Kidney (tissue), 14 donors: ENCODE measurements around the gene CSNK1G2. TPM values are rescaled to one million over a fixed set of nuclear protein-coding genes. Genes with fewer than 3 reads are reported as not detected.

Source experiments
- DNase-seq, 5 donors: peaks; one replicate each; pipeline ENCODE4 v3.0.0-alpha.2; 2013 to 2020
- FAIRE-seq: peaks from 2 replicates; lab custom pipeline; 2012; peaks lifted over from hg19 to GRCh38; lab: Jason Lieb, UNC
- H3K27ac ChIP-seq, 2 donors: one replicate each; pipeline ENCODE4 v1.7.0; 2013; ENCODE audit warnings: low read depth in 2 of 2, low read length in 2 of 2, inconsistent platforms in 1 of 2
- H3K27me3 ChIP-seq: one replicate; pipeline ENCODE4 v1.7.1; 2013; ENCODE audit warnings: low read length, inconsistent platforms; ENCODE audit not compliant: control insufficient read depth, insufficient read depth
- H3K36me3 ChIP-seq, 3 donors: one replicate each; pipeline versions ENCODE4 v1.7.0 to v1.7.1; 2013; ENCODE audit warnings: low read length in 3 of 3, control low read depth in 1 of 3, inconsistent platforms in 1 of 3; ENCODE audit not compliant: insufficient read depth in 3 of 3, control insufficient read depth in 2 of 3
- H3K4me1 ChIP-seq, 3 donors: one replicate each; pipeline versions ENCODE4 v1.7.0 to v1.7.1; 2013; ENCODE audit warnings: low read length in 3 of 3, inconsistent platforms in 1 of 3, low read depth in 1 of 3; ENCODE audit not compliant: control insufficient read depth in 2 of 3, insufficient read depth in 2 of 3
- H3K4me3 ChIP-seq, 3 donors: one replicate each; pipeline versions ENCODE4 v1.7.0 to v1.8.1; 2013; ENCODE audit warnings: low read length in 3 of 3, control low read depth in 1 of 3, inconsistent platforms in 1 of 3
- H3K9ac ChIP-seq, 3 donors: one replicate each; pipeline versions ENCODE4 v1.7.0 to v1.7.1; 2013; ENCODE audit warnings: low read length in 3 of 3, control low read depth in 1 of 3, inconsistent platforms in 1 of 3
- H3K9me3 ChIP-seq, 3 donors: one replicate each; pipeline versions ENCODE4 v1.7.0 to v1.7.1; 2013; ENCODE audit warnings: low read length in 3 of 3, control low read depth in 1 of 3, inconsistent platforms in 1 of 3; ENCODE audit not compliant: control insufficient read depth in 2 of 3, insufficient read depth in 1 of 3
- intact Hi-C: fragments of 100-400 bp; cut with DNase I; formaldehyde crosslinking; loops from one replicate; pipeline ENCODE4 v1.11.1; 2022
- polyA plus RNA-seq: library from polyadenylated mRNA; stranded (reverse); fragments of 350-450 nt; fragmentation: Illumina TruSeq; extraction: RNeasy Lipid Tissue Mini Kit (QIAGEN cat#74804); gene quantifications from one replicate; pipeline ENCODE4 v1.2.3, GENCODE V29; 2014; ENCODE audit warnings: low read depth, low replicate concordance; ENCODE audit not compliant: insufficient read depth
- total RNA-seq: library from RNA; stranded (reverse); fragmentation: NEBNext Ultra II Directional; extraction: Animal tissue kit (Norgen Biotek cat#: 25700); gene quantifications from one replicate; pipeline ENCODE4 v1.2.1, GENCODE V29; 2021
- TF ChIP-seq, protein P1 (sequence below): IDR thresholded peaks from 3 replicates; pipeline ENCODE4 v1.5.1; 2012; ENCODE audit warnings: mild to moderate bottlenecking, moderate library complexity, borderline replicate concordance; ENCODE audit not compliant: insufficient read depth; ENCODE audit errors: extremely low read depth
- donor health status: control.
- donor health status: control.
- donor health status: control.
- donor health status: control.
- donor health status: control.
- donor health status: DM: yes; HTN: yes; CAD: no.
- donor health status: Normal renal cell carcinoma (clear cell type).

Gene CSNK1G2
- total and polyA plus RNA-seq, 2 donors from 2014 or later: 33.1 to 66.2 TPM

DNA sequence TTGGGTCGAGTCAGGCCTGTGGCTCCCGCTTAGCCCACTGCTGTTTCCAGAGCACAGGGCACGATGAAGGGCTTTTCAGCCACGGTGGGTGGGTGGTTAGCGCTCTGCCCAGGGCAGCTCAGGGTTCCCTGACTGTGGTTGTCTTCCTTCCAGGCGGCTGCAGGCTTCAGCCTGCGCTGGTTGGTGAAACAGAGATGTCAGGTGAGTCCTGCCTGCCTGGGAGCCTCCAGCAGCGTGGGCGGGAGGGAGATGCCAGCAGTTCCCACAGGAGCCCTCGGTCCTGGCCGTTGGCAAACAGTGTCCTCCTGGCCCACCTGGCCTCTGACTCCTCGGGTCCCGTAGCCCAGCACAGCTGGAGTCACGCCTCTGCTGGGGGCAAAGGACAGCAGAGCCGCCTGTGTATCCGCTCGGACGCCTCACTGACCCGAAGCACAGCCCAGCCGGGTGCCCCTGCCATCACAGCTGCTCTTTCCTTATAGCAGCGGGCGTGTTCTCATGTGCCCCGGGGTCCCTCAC lies 26.1 kb upstream of the CSNK1G2 start:
- TF ChIP-seq, protein P1, sequence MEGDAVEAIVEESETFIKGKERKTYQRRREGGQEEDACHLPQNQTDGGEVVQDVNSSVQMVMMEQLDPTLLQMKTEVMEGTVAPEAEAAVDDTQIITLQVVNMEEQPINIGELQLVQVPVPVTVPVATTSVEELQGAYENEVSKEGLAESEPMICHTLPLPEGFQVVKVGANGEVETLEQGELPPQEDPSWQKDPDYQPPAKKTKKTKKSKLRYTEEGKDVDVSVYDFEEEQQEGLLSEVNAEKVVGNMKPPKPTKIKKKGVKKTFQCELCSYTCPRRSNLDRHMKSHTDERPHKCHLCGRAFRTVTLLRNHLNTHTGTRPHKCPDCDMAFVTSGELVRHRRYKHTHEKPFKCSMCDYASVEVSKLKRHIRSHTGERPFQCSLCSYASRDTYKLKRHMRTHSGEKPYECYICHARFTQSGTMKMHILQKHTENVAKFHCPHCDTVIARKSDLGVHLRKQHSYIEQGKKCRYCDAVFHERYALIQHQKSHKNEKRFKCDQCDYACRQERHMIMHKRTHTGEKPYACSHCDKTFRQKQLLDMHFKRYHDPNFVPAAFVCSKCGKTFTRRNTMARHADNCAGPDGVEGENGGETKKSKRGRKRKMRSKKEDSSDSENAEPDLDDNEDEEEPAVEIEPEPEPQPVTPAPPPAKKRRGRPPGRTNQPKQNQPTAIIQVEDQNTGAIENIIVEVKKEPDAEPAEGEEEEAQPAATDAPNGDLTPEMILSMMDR: no peak
- intact Hi-C loops: no loop called here
- no peak overlapping the region for H3K27ac ChIP-seq

DNA sequence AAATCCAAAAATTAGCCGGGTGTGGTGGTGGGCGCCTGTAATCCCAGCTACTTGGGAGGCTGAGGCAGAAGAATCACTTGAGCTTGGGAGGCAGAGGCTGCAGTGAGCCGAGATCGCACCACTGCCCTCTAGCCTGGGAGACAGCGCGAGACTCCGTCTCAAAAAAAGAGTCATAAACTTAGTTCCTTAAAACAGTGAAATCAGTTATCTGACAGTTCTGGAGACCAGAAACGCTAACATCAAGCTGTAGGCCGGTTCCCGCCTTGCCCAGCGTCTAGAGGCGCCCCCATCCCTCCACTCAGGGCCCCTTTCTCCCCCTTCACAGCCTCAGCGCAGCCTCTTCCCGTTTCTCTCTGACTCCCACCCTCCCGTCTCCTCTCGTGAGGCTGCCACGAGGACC lies 23.8 kb upstream of the CSNK1G2 start:
- H3K9me3 ChIP-seq: no peaks in the 10 kb centered on the region
- H3K27me3 ChIP-seq: no peaks in the 10 kb centered on the region
- DNase-seq: no peak
- peaks cover 0 to 6% (median 0%) of the 10 kb centered on the region in 3 donors for H3K4me1 ChIP-seq
- H3K27ac ChIP-seq: no peak overlapping the region
- peaks cover 0 to 7% (median 3%) of the 10 kb centered on the region in 3 donors for H3K36me3 ChIP-seq
- intact Hi-C loops: no loop called here
- no peak overlapping the region for H3K4me3 ChIP-seq
- H3K9ac ChIP-seq: no peak overlapping the region
- no peak for FAIRE-seq
- TF ChIP-seq, protein P1: no peak

More for the DNA sequence above, 26.1 kb upstream of the CSNK1G2 start:
- no peak for FAIRE-seq
- DNase-seq: no peak
- no peak overlapping the region for H3K9ac ChIP-seq
- peaks cover 0 to 7% (median 0%) of the 10 kb centered on the region in 3 donors for H3K4me1 ChIP-seq
- no peaks in the 10 kb centered on the region for H3K27me3 ChIP-seq
- no peak overlapping the region for H3K4me3 ChIP-seq
- no peaks in the 10 kb centered on the region for H3K9me3 ChIP-seq
- peaks cover 0 to 3% (median 0%) of the 10 kb centered on the region in 3 donors for H3K36me3 ChIP-seq

DNA sequence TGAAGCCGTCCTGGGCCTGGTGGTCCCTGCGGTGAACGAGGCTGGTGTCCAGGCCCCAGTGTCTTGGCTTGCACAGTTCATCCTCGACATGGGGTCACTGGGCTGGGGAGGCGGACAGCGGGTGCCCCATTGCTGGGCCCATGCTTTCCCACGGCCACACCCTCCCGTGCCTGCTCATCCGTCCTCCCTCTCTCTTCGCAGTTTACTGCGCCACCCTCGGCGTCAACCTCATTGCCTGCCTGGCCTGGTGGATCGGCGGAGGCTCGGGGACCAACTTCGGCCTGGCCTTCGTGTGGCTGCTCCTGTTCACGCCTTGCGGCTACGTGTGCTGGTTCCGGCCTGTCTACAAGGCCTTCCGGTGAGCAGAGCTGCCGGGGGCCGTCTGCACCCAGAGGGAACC lies 23.0 kb upstream of the CSNK1G2 start:
- TF ChIP-seq, protein P1: no peak

DNA sequence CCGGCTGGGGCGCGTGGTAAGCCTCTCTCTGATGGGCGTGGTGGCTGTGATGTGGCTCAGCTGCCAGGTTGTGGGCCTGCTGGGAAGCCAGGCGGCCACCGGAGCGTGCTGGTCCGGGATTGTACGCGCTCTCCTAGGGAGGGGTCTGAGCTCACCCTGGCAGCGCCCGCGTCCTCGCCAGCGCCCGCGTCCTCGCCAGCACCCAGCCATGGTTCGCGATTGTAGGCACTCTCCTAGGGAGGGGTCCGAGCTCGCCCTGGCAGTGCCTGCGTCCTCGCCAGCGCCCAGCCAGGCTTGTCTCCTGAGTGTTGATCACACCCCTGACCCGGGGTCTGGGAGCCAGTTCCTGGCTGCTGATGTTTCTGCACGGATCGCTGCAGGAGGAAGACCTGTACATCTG lies 22.0 kb upstream of the CSNK1G2 start:
- no peak for FAIRE-seq
- DNase-seq: no peak
- no peaks in the 10 kb centered on the region for H3K4me1 ChIP-seq
- intact Hi-C loops: no loop called here
- no peaks in the 10 kb centered on the region for H3K27me3 ChIP-seq
- peaks cover 2 to 11% (median 9%) of the 10 kb centered on the region in 3 donors for H3K36me3 ChIP-seq
- no peaks in the 10 kb centered on the region for H3K9me3 ChIP-seq
- H3K9ac ChIP-seq: no peak overlapping the region
- no peak overlapping the region for H3K27ac ChIP-seq
- no peak overlapping the region for H3K4me3 ChIP-seq
- TF ChIP-seq, protein P1: no peak

More for the DNA sequence above, 23.0 kb upstream of the CSNK1G2 start:
- Histone ChIP-seq H3K4me1 (peaks cover 0 to 6% (median 0%) of the 10 kb centered on the region in 3 donors), H3K27me3 (no peaks in the 10 kb centered on the region), H3K27ac (no peak overlapping the region), H3K36me3 (peaks cover 2 to 11% (median 7%) of the 10 kb centered on the region in 3 donors), H3K4me3 (no peak overlapping the region), H3K9me3 (no peaks in the 10 kb centered on the region), H3K9ac (no peak overlapping the region)
- DNase-seq (no peak), FAIRE-seq (no peak)
- intact Hi-C loops: no loop called here
